Activated gamma-delta T cell treated with anti-CD3 and anti-CD28 coated beads, Interleukin-2, amount 50 U/mL, for 16 hours (primary cell): ENCODE measurements around the gene SH2D3A.
"Not testable (repeated sequence)": the region's sequence is repeated elsewhere in the genome, so short reads cannot be mapped to it uniquely, and the experiment has no call there.

Experiments
- DNase-seq: peaks from one replicate; pipeline ENCODE4 v3.0.0-alpha.2; 2020; ENCODE audit warnings: low read depth

The SH2D3A gene

DNA sequence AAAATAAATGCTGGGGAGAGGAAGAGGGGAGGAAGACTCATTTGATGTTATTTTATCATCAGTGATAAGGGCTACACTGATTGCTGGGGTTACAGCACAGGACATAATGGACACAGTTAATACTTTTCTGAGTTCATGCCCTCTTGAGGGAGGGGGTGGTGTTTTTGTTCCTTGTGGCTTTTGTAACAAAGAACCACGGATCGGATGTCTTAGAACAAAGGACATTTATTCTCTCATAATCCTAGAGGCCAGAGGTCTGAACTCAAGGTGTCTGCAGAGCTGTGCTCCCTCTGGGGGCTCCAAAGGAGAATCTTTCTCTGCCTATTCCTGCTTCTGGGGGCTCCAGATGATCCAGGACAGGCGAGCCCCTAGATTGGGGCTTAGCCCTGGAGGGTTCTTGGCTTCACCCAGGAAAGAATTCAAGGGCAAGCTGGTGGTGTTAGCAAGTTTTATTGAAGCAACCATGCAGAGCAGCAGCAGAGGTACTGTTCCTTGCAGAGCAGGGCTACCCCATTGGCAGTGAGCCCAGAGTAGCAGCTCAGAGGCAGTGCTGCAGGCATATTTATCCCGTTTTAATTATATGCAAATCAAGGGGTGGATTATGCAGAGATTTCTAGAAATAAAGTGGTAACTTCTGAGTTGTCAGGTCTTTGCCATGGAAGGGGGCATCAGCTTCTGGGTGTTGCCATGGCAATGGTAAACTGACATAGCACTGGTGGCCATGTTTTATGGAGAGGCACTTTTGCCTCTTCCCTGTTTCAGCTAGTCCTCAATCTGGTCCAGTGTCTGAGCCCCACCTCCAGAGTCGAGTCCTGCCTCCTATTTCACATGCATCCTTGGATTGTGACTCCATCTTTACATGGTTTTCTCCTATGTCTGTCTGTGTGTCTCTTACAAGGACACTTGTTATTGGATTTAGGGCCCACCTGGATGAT lies 23.2 kb upstream of the SH2D3A start:
- no peak for DNase-seq

- DNase-seq: no peak
These were observed 21.7 kb upstream of the SH2D3A start for GRCh38 chr19:6788896-6789295.

DNA sequence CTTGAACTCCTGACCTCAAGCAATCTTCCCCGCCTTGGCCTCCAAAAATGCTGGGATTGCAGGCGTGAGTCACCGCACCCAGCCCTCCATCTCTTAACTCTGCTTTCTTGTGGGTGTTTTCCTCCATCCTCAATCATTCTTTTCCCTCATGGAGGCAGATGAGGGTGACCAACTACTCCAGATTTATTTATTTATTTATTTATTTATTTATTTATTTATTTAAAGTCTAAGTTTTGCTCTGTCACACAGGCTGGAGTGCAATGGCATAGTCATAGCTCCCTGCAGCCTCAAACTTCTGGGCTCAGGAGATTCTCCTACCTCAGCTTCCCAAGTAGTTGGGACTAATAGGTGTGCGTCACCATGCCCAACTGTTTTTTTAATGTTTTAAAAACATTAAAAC lies 20.2 kb upstream of the SH2D3A start:
- DNase-seq: no peak

DNA sequence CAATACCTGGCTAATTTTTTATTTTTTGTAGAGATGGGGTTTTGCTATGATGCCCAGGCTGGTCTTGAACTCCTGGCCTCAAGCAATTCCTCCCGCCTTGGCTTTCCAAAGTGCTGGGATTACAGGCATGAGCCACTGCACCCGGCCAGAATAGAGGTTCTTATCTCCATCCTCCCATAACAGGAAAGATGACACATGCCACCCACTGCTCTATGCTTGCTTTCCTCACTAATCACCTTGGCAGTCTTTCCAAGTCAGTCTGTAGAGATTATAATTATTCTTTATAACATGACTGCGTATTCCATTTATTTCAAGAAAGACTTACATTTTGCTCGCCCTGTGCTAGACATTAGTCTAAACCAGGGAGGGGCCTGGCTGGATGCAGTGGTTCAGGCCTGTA lies 12.0 kb upstream of the SH2D3A start:
- no peak for DNase-seq

GRCh38 chr19:6778386-6778785 lies 11.2 kb upstream of the SH2D3A start:
- DNase-seq: no peak

DNA sequence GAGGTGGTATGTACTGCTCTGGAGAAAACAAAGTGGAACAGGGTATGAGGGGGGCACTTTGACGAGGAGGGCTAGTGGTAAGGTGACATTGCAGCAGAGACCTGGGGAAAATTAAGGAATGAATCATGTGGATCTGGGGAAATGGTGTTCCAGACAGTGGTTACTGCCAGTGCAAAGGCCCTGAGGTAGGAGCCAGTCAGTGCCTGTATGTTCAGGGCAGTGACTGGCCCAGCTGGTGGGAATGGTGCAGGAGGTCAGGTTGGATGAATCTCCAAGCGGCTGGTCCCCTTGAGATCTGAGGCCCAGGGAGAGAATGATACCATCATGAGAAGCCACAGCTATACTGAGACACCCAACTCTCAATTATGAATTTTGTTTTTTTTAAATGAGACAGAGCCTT lies 10.2 kb upstream of the SH2D3A start:
- DNase-seq: no peak

- DNase-seq: no peak
These were observed 9.8 kb upstream of the SH2D3A start for GRCh38 chr19:6776999-6777398.

- not testable (repeated sequence) for DNase-seq
These were observed 8.8 kb upstream of the SH2D3A start for GRCh38 chr19:6776045-6776444.

GRCh38 chr19:6774821-6775707 lies 7.8 kb upstream of the SH2D3A start:
- DNase-seq: no peak

DNA sequence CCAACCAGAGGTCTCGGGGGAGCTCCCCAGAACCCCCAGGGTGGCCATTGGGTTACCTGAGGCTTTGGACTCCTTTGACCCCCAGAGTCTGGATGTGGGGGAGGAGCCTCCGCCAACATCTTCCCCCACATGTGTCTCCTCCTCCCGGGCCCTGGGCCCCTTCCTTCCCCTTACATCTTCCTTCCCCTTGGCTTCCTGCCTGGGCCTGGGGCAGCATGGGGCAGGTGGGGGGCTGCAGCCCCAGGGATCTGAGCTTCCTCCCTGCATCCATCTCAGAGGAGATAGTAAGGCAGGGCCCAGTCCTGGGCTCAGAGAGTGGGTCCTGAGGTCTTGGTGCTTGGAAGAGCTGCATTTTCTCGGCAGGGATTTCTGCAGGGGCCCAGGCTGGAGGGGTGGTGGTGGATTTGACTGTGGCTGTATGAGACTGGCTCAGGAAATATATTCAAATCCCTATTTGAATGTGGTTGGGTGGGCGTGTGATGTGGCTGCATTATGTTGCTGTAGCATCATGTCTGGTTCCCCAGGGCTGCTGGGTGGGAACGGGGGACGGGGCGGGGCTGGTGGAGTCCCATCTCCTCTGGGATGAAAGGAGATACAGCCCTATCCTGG lies 6.2 kb upstream of the SH2D3A start:
- no peak for DNase-seq

DNA sequence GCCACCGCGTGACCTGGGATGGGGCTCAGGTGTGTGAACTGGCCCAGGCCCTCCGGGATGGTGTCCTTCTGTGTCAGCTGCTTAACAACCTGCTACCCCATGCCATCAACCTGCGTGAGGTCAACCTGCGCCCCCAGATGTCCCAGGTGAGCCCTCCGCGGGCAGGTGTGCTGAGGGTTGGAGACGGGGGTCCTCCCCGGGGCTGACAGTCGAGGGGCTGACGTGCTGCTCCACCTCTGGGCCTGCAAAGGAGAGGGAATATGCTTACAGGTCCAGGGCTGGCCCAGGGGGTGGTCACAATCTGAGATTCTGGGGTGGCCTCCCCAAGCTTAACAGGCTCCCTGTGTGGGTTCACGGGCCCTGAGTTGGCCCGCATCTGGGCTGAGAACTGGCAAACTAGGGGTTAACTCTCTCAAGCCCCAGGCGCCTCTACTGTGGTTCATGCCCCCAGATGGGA lies 5.7 kb upstream of the SH2D3A start:
- DNase-seq: no peak

GRCh38 chr19:6772028-6772865 lies 5.0 kb upstream of the SH2D3A start, which contains the start of gene VAV1:
VAV1 (plus strand) TSS chr19:6772708; CDS start chr19:6772808, 100 bp downstream.
- DNase-seq: peak; percentile 72

GRCh38 chr19:6771648-6772027 lies 4.4 kb upstream of the SH2D3A start:
- DNase-seq: not testable (repeated sequence)

DNA sequence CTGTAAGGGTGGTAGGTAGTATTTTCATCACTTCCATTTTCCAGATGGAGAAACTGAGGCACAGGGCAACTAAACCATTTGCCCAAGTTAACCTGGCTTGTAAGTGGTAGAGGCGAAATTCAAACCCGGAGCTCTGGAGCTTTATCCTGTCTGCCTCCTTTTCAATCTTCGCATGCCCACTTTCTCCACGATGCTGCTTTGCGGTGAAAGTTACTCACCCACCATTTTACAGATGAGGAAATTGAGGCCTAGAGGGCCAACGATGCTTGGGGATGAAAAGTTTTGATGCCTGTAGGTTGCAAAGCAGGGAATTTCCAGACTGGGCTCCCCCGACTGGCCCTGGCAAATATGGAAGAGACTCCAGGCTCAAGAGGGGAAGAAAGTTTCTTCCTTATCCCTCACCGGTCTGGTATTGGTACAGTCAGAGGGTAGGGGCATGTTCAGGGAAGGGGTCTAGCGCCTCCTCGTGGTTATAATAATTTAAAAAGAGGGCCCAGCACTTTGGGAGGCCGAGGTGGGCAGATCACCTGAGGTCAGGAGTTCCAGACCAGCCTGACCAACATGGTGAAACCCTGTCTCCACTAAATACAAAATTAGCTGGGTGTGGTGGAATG lies 1.9 kb upstream of the SH2D3A start:
- no peak for DNase-seq

DNA sequence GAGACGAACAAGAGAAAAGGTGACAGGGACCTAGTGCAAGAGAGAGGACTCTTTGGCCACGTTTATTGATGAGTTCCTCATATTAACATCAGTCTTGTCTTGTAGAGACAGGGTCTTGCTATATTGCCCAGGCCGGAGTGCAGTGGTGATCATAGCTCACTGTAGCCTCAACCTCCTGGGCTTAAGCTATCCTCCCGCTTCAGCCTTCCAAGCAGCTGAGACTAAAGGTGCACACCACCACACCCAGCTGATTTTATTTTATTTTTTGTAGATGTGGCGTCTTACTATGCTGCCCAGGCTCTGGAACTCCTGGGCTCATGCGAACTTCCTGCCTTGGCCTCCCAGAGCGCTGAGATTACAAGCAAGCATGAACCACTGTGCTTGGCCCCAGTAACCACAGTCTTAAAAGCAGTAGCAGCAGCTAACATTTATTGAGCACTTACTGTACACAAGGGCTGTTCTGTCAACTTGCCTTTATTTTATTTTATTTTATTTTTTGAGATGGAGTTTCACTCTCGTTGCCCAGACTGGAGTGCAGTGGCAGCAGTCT lies 1.1 kb upstream of the SH2D3A start:
- no peak for DNase-seq

DNA sequence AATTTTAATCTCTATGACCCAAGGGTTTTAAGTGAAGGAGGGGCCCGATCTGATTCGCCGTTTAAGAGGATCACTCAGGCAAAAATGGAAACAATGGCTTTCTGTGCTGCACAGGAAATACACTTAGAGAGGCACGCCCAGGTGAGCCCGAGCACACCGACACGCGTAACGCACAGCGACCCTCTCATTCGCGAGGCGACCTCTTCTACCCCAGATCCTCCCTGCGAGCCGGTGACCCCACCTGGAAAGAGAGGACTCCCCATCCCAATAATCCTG lies 216 bp downstream of the SH2D3A start:
- DNase-seq: no peak

GRCh38 chr19:6766357-6767080 lies 716 bp downstream of the SH2D3A start:
- no peak for DNase-seq

DNA sequence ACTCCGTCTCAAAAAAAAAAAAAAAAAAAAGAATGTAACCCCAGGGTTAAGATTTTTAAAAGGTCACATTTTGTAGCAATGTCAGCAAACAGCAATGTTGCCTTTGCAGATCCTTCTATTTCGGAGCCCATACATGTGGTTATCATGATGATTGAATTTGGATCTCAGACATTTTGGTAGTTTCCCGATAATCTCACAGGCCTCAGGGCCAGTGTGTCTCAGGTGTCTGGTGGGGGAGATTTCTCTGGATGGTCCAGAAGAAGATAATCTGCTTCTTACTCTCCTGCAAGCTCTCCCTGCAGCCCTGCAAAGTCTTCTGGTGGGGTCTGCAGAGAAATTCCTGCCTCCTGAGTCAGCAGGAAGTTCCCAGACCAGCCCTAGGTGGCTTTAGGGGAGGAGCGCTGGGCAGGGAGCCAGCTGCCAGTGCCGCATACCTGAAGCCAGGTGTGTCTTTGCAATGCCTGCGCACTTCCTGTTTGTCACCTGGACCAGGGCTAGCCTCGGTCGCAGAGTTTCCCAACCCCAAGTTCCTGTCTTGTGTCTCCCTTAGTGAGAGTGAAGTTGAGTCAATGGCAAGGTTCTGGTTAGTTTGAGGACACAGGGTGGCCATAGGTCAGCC lies 1.4 kb downstream of the SH2D3A start:
- no peak for DNase-seq

- not testable (repeated sequence) for DNase-seq
These were observed 4.9 kb downstream of the SH2D3A start for GRCh38 chr19:6762253-6762797.
